H9 (cell line): ENCODE results near the gene KRT36. TPM values are rescaled to one million over a fixed set of nuclear protein-coding genes. Genes with fewer than 3 reads are reported as not detected.

Source experiments
- DNase-seq: peaks from one replicate; pipeline ENCODE4 v3.0.0-alpha.2; 2017
- H2AFZ ChIP-seq: one replicate; pipeline ENCODE4 v1.6.1; 2013; ENCODE audit warnings: mild to moderate bottlenecking, low read length, control low read depth, moderate library complexity
- H2AK5ac ChIP-seq: 2 replicates; pipeline ENCODE4 v1.6.1; 2013; ENCODE audit warnings: low read length, control low read depth, mixed read lengths; ENCODE audit not compliant: insufficient read length
- H2BK120ac ChIP-seq: one replicate; pipeline ENCODE4 v1.6.1; 2013; ENCODE audit warnings: low read depth, mild to moderate bottlenecking, low read length, control low read depth, inconsistent platforms; ENCODE audit not compliant: poor library complexity, severe bottlenecking
- H2BK12ac ChIP-seq: 2 replicates; pipeline ENCODE4 v1.6.1; 2013; ENCODE audit warnings: low read length, control low read depth, mixed read lengths, low read depth; ENCODE audit not compliant: insufficient read length
- H2BK15ac ChIP-seq: 2 replicates; pipeline ENCODE4 v1.6.1; 2013; ENCODE audit warnings: low read depth, low read length, control low read depth
- H2BK20ac ChIP-seq: one replicate; pipeline ENCODE4 v1.6.1; 2013; ENCODE audit warnings: low read depth, mild to moderate bottlenecking, low read length, control low read depth, inconsistent platforms; ENCODE audit not compliant: poor library complexity, severe bottlenecking
- H2BK5ac ChIP-seq: 2 replicates; pipeline ENCODE4 v1.6.1; 2013; ENCODE audit warnings: low read length, control low read depth, mixed read lengths; ENCODE audit not compliant: insufficient read length
- H3K14ac ChIP-seq: 2 replicates; pipeline ENCODE4 v1.6.1; 2013; ENCODE audit warnings: low read length, control low read depth; ENCODE audit not compliant: insufficient read depth
- H3K18ac ChIP-seq: 2 replicates; pipeline ENCODE4 v1.6.1; 2013; ENCODE audit warnings: low read depth, mild to moderate bottlenecking, mixed read lengths, low read length, control low read depth; ENCODE audit not compliant: insufficient read length
- H3K23ac ChIP-seq: 2 replicates; pipeline ENCODE4 v1.6.1; 2013; ENCODE audit warnings: low read length, control low read depth, mixed read lengths, low read depth; ENCODE audit not compliant: insufficient read length
- H3K23me2 ChIP-seq: 2 replicates; pipeline ENCODE4 v1.6.1; 2013; ENCODE audit warnings: low read depth, mild to moderate bottlenecking, mixed read lengths, low read length, control low read depth; ENCODE audit not compliant: insufficient read length, poor library complexity, severe bottlenecking
- H3K27ac ChIP-seq: 2 replicates; pipeline ENCODE4 v1.5.1; 2013; ENCODE audit warnings: low read length, control low read depth, mixed read lengths, low read depth; ENCODE audit not compliant: insufficient read length
- H3K27me3 ChIP-seq: 2 replicates; pipeline ENCODE4 v1.6.1; 2013; ENCODE audit warnings: low read length, control low read depth, inconsistent platforms; ENCODE audit not compliant: insufficient read depth
- H3K4ac ChIP-seq: 2 replicates; pipeline ENCODE4 v1.6.1; 2013; ENCODE audit warnings: low read depth, mild to moderate bottlenecking, control low read depth, inconsistent platforms, low read length, moderate library complexity
- H3K4me1 ChIP-seq: 2 replicates; pipeline ENCODE4 v1.6.1; 2013; ENCODE audit warnings: low read length, control low read depth, inconsistent platforms; ENCODE audit not compliant: insufficient read depth
- H3K4me2 ChIP-seq: 2 replicates; pipeline ENCODE4 v1.6.1; 2013; ENCODE audit warnings: low read length, control low read depth, mixed read lengths; ENCODE audit not compliant: insufficient read length, insufficient read depth
- H3K56ac ChIP-seq: 2 replicates; pipeline ENCODE4 v1.6.1; 2013; ENCODE audit warnings: low read depth, mild to moderate bottlenecking, mixed read lengths, low read length, control low read depth; ENCODE audit not compliant: insufficient read length
- H3K79me1 ChIP-seq: 2 replicates; pipeline ENCODE4 v1.6.1; 2013; ENCODE audit warnings: low read depth, mild to moderate bottlenecking, moderate library complexity, low read length, control low read depth, inconsistent platforms; ENCODE audit not compliant: insufficient read depth, poor library complexity, severe bottlenecking
- H3K79me2 ChIP-seq: 2 replicates; pipeline ENCODE4 v1.6.1; 2013; ENCODE audit warnings: low read length, control low read depth, inconsistent platforms; ENCODE audit not compliant: insufficient read depth
- H3K9ac ChIP-seq: 2 replicates; pipeline ENCODE4 v1.6.1; 2013; ENCODE audit warnings: low read length, control low read depth, mixed read lengths; ENCODE audit not compliant: insufficient read length; ENCODE audit errors: extremely low read depth
- H3K9me3 ChIP-seq: one replicate; pipeline ENCODE4 v1.6.1; 2013; ENCODE audit warnings: low read depth, low read length, inconsistent platforms; ENCODE audit not compliant: control insufficient read depth
- H3T11ph ChIP-seq: one replicate; pipeline ENCODE4 v1.6.1; 2013; ENCODE audit warnings: mild to moderate bottlenecking, low read length, control low read depth, inconsistent platforms
- H4K20me1 ChIP-seq: one replicate; pipeline ENCODE4 v1.6.1; 2013; ENCODE audit not compliant: control insufficient read depth, insufficient read length, insufficient read depth
- H4K5ac ChIP-seq: 2 replicates; pipeline ENCODE4 v1.6.1; 2013; ENCODE audit warnings: low read depth, mild to moderate bottlenecking, mixed read lengths, low read length, control low read depth; ENCODE audit not compliant: insufficient read length
- H4K8ac ChIP-seq: replicated peaks from 2 replicates; pipeline ENCODE4 v1.6.1; 2013; ENCODE audit warnings: low read length, control low read depth, mixed read lengths, low read depth; ENCODE audit not compliant: insufficient read length
- H4K91ac ChIP-seq: 2 replicates; pipeline ENCODE4 v1.6.1; 2013; ENCODE audit warnings: low read depth, mild to moderate bottlenecking, moderate library complexity, mixed read lengths, low read length, control low read depth; ENCODE audit not compliant: insufficient read length
- H3K27ac Mint-ChIP-seq, 3 experiments: 2 replicates in 2 of 3; 3 replicates in 1 of 3; pipeline ENCODE4 v1.8.0; 2020 to 2021; ENCODE audit warnings: mixed read lengths in 3 of 3, mild to moderate bottlenecking in 1 of 3, moderate library complexity in 1 of 3
- H3K27me3 Mint-ChIP-seq: 2 replicates; pipeline ENCODE4 v1.8.0; 2021; ENCODE audit warnings: low read depth, mild to moderate bottlenecking, moderate library complexity, mixed read lengths
- H3K36me3 Mint-ChIP-seq, 3 experiments: 2 replicates in 2 of 3; 3 replicates in 1 of 3; pipeline ENCODE4 v1.8.0; 2020 to 2021; ENCODE audit warnings: low read depth in 3 of 3, mixed read lengths in 3 of 3; ENCODE audit not compliant: insufficient read depth in 1 of 3
- H3K4me1 Mint-ChIP-seq, 2 experiments: 2 replicates each; pipeline ENCODE4 v1.8.0; 2020; ENCODE audit warnings: mixed read lengths in 2 of 2
- H3K4me3 Mint-ChIP-seq, 2 experiments: 2 replicates in 1 of 2; 3 replicates in 1 of 2; pipeline ENCODE4 v1.8.0; 2020 to 2021; ENCODE audit warnings: mild to moderate bottlenecking in 2 of 2, mixed read lengths in 2 of 2, moderate library complexity in 1 of 2
- H3K9me3 Mint-ChIP-seq, 2 experiments: 2 replicates in 1 of 2; 3 replicates in 1 of 2; pipeline ENCODE4 v1.8.0; 2020; ENCODE audit warnings: mild to moderate bottlenecking in 2 of 2, mixed read lengths in 2 of 2, moderate library complexity in 1 of 2
- WGBS: extraction: QIAGEN DNeasy Blood & Tissue Kit; methylation state at CpG from one replicate; pipeline ENCODE4 v1.1.7; 2013; ENCODE audit warnings: missing lambda C conversion rate, low lambda C conversion rate, mixed read lengths; ENCODE audit not compliant: insufficient read length; ENCODE audit errors: extremely low coverage; 5-methylcytosine and 5-hydroxymethylcytosine counted together
- total RNA-seq: library from RNA; stranded (reverse); gene quantifications from 2 replicates; pipeline ENCODE4 v1.2.1, GENCODE V29; 2021
- TF ChIP-seq, protein P1 (sequence below): fragments of 200-600 bp; sonication (generic); conservative IDR thresholded peaks from 3 replicates; pipeline ENCODE4 v1.8.0; 2021; ENCODE audit warnings: antibody characterized with exemption, mild to moderate bottlenecking

Gene KRT36
- total RNA-seq, 1 experiment from 2014 or later = not detected

- H2BK12ac ChIP-seq = no peak overlapping the region
- Mint-ChIP-seq H3K4me3 (no peak overlapping the region), H3K9me3 (no peaks in the 10 kb centered on the region; a peak in 1 of 5 replicates), H3K27me3 (no peaks in the 10 kb centered on the region; the same call in 1 of the 2 replicates), H3K27ac (peak overlapping the region; percentile 36 to 89 (median 83); a peak in 4 of 7 replicates), H3K4me1 (peaks cover 28 to 41% of the 10 kb centered on the region in 2 experiments), H3K36me3 (peaks cover 21 to 38% (median 33%) of the 10 kb centered on the region in 3 experiments; a peak in 6 of 7 replicates)
- peak; percentile 76 for DNase-seq
- no peak overlapping the region for H3K23ac ChIP-seq
- no peak overlapping the region for H3K56ac ChIP-seq
- no peak overlapping the region for H3K27ac ChIP-seq
- no CpG with 5 or more reads among the region's 6 CpGs for WGBS
- no peak overlapping the region for H3K14ac ChIP-seq
- H3K4ac ChIP-seq = no peak overlapping the region
- no peak overlapping the region for H2AFZ ChIP-seq
- H3K79me2 ChIP-seq = peaks cover under 1% of the 10 kb centered on the region; the same call in 1 of the 2 replicates
- no peak overlapping the region for H2BK15ac ChIP-seq
- H3K27me3 ChIP-seq = no peaks in the 10 kb centered on the region
- H4K5ac ChIP-seq = no peak overlapping the region
- H2BK20ac ChIP-seq = no peak overlapping the region
- no peaks in the 10 kb centered on the region; the same call in 1 of the 2 replicates for H3K4me1 ChIP-seq
- H3K23me2 ChIP-seq = peaks cover under 1% of the 10 kb centered on the region
- no peaks in the 10 kb centered on the region for H4K20me1 ChIP-seq
- TF ChIP-seq, protein P1, sequence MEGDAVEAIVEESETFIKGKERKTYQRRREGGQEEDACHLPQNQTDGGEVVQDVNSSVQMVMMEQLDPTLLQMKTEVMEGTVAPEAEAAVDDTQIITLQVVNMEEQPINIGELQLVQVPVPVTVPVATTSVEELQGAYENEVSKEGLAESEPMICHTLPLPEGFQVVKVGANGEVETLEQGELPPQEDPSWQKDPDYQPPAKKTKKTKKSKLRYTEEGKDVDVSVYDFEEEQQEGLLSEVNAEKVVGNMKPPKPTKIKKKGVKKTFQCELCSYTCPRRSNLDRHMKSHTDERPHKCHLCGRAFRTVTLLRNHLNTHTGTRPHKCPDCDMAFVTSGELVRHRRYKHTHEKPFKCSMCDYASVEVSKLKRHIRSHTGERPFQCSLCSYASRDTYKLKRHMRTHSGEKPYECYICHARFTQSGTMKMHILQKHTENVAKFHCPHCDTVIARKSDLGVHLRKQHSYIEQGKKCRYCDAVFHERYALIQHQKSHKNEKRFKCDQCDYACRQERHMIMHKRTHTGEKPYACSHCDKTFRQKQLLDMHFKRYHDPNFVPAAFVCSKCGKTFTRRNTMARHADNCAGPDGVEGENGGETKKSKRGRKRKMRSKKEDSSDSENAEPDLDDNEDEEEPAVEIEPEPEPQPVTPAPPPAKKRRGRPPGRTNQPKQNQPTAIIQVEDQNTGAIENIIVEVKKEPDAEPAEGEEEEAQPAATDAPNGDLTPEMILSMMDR = no peak
- no peak overlapping the region for H3K9ac ChIP-seq
- H3K79me1 ChIP-seq = no peaks in the 10 kb centered on the region
- H2BK120ac ChIP-seq = no peak overlapping the region
- H4K8ac ChIP-seq = no peak overlapping the region
- H3K18ac ChIP-seq = no peak overlapping the region
- H3K4me2 ChIP-seq = no peak overlapping the region
- H2BK5ac ChIP-seq = no peak overlapping the region
- no peak overlapping the region for H4K91ac ChIP-seq
- no peak overlapping the region for H2AK5ac ChIP-seq
- H3T11ph ChIP-seq = no peak overlapping the region
- H3K9me3 ChIP-seq = no peaks in the 10 kb centered on the region
These were observed 32.0 kb upstream of the KRT36 start for GRCh38 chr17:41521574-41522261.
